NCI-H69 (cell line): Measurements from ENCODE around the gene ZC4H2.
"Not testable (repeated sequence)": the region's sequence is repeated elsewhere in the genome, so short reads cannot be mapped to it uniquely, and the experiment has no call there.

Source experiments
- DNase-seq: peaks from one replicate; lab custom pipeline; 2025; lab: John Stamatoyannopoulos, UW

Gene ZC4H2

DNA sequence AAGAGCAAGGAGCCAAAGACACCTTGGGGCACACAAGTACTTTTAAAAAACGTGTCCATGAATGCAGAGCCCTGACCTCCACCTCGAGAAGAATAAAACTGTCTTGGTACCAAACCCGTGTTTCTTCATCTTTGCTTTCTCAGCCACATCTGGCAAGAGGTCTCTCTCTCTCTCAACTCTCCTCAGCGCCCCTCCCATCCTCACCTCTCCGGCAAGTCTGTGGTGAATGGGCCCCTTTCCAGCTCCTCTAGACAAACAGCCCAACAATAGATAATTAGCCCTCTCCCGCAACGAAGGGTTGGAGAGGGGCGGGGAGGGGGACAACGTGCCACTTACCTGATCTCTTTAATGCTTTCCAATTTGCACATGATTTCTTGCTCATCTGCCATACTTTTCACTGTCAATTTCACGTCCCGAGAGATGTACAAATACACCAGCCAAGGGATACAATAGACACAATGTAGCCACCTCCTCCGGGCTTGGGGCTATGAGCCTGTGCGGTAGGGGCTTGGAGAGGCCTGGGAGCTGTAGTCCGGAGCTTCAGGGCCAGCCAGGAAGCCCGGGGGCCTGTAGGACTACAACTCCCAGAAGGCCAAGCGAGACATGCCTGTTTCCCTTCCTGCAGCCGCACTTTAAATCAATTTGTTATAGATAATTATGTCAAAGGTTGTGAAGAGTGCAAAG is at the start of gene ZC4H2:
ZC4H2 (minus strand) TSS at position 462 of the 684 bp plus-strand sequence; CDS start at position 389, 73 bp downstream.
- DNase-seq: no peak

- DNase-seq: no peak
Observed at GRCh38 chrX:65017451-65017850, 41.2 kb upstream of the ZC4H2 start.

- DNase-seq: no peak
Observed at GRCh38 chrX:65014230-65014629, 38.0 kb upstream of the ZC4H2 start.

DNA sequence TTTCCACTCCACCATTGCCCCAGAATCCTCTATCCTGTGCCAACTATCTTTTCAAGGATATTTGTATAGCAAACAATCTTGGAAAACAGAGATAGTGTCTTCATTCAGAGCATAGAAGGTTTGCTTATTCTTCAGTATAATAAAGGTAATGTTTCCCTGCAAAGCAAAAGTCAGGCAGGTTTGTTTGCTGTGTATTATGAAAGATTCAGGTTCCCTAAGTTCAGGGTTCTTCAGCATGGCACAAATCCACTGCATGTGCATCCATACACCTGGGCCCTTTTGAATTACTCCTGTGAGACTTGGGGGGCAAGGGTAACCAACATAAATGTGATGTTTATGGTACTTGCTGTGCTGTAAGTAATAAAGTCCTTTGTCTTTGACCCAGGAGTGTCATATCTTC is 33.2 kb upstream of the ZC4H2 start:
- no peak for DNase-seq

GRCh38 chrX:65002208-65002607 is 26.0 kb upstream of the ZC4H2 start:
- not testable (repeated sequence) for DNase-seq

DNA sequence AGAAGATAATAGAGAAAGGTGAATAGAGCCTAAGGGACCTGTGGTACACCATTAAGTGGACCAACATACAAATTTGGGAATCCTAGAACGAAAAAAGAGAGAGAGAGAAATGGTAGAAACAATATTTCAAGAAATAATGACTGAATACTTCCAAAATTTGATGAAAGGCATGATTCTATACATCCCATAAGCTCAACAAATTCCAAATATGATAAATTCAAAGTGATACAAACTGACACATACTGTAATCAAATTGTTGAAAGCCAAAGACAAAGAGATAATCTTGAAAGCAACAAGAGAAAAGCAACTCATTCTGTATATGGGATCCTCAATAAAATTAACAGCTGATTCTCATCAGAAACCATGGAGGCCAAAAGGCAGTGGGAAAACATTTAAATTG is 20.6 kb upstream of the ZC4H2 start:
- DNase-seq: no peak

DNA sequence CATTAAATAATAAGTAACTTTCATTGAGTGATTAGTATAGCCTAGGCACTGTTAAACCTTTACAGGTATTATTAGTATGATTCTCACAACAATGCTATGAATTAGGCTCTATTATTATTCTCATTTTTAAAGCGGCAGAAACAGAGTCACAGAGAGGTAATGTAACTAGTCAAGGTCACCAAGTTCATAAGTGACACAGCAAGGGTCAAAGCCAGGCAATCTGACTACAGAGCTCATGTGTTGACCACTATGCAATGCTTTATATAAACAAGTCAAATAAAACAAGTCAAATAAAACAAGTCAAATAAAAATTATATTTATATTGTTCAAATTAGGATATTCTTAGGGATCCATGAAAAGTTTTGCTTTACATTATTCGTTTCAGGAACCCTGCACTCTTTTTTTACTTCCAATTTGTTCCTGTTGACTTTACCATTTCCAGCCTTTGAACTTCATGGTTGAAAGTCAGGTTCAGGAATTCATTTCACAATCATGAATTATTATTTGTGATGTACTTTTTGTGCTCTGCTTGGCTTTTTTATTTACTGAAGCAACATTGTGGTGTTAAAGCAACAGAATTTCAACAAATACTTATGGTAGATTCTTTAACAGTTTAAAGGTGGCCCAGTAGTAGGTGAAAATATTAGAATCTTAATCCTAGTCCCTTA is 18.0 kb upstream of the ZC4H2 start:
- no peak for DNase-seq

DNA sequence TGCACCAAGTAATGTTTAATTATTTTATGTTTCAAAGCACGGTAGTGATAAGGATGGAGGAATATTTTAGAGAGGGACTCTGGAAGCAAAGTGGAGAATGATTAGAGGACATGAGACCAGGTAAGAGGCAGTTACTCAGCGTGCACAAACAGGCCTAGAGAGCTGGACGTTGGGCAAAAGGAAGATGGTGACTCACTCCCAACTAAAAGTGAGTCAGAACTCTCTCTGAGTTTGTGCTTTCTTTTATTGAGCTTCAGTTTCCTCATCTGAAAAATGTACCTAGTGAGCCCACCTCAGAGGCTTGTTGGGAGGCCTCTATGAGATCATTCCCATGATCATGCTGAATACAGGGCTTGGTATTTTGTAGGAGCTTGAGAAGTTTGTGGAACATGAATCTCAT is 1.6 kb upstream of the ZC4H2 start:
- DNase-seq: no peak

GRCh38 chrX:64977051-64977450 is 801 bp upstream of the ZC4H2 start:
- DNase-seq: no peak

GRCh38 chrX:64976673-64977040 is 407 bp upstream of the ZC4H2 start:
- no peak for DNase-seq

- DNase-seq: no peak
Observed at GRCh38 chrX:64975491-64975890, 759 bp downstream of the ZC4H2 start.

DNA sequence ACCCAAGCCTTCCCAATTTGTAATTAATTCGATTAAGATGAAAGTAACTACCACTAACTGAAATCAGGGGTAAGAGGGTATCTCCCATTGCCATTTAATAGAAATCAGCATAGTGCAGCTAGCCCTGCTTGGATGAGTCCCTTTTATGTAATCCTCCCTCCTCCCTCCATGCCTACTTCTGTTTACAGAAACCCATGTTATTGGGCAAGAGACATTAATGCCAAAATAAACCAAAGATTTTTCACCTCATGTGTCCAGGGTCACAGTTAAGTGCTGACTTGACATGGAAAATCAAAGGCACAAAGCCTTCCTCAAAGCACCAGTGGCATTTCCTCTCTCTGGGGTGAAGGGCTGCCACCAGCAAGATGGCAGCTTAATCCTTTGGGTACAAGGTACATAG is 50.8 kb downstream of the ZC4H2 start:
- DNase-seq: no peak

DNA sequence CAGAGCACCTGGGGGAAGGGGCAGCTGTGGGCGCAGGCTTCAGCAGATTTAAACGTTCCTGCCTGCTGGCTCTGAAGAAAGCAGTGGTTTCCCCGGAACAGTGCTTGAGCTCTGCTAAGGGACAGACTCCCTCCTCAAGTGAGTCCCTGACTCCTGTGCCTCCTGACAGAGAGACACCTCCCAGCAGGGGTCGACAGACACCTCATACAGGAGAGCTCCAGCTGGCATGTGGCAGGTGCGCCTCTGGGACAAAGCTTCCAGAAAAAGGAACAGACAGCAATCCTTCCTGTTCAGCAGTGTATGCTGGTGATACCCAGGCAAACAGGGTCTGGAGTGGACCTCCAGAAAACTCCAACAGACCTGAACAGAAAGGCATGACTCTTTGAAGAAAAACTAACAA is 68.1 kb downstream of the ZC4H2 start:
- DNase-seq: no peak

DNA sequence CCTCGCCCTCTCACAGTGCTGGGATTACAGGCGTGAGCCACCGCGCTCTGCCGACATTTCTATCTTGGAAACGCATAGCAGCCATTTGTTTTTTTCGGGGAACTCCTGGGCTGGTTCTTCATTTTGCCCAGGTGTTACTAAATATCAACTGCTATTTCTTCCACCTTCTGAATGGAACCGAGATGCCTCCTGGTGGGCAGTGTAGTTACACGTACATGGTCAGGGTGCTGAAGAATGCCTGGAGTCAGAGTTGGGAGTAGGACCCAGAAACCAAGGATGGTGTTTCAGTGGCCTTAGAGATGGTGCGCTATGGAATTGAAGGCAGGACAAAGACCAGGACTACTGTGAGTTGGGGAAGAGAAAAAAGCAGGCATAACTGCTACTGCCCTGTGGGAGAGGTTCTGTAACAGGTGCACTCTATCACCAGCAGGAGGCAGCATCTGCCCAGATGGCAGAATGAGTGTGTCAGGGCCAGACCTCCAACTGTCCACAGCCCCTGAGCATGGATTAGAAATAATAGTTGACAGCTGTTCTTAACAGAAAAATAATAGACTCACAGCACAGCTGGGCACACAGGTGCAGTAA is 81.7 kb downstream of the ZC4H2 start:
- no peak for DNase-seq

- no peak for DNase-seq
Observed at GRCh38 chrX:64885850-64886249, 90.4 kb downstream of the ZC4H2 start.

DNA sequence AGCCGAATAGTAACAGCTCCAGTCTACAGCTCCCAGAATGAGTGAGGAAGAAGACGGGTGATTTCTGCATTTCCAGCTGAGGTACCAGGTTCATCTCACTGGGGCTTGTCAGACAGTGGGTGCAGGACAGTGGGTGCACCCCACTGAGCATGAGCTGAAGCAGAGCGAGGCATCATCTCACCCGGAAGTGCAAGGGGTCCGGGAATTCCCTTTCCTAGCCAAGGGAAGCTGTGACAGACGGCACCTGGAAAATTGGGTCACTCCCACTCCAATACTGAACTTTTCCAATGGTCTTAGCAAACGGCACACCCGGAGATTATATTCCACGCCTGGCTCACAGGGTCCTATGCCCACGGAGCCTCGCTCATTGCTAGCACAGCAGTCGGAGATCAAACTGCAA is 97.5 kb downstream of the ZC4H2 start:
- DNase-seq: not testable (repeated sequence)

DNA sequence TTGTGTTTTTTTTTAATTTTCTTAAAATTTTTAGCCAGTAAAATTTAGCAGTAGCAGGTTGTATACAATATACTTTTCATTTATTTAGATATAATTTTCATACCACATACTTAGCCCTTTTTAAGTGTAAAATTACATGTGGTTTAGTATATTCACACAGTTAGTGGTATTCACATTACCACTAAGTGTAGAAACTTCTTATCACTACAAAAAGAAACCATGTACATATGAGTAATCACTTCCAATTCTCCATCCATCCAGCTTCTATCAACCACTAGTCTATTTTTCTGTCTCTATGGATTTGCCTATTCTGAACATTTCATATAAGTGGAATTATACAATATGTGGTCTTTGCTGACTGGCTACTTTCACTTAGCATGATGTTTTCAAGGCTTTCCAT is 109.0 kb downstream of the ZC4H2 start:
- no peak for DNase-seq
